IMR-90 (cell line): ENCODE data around the gene MMUT. TPM values are rescaled to one million over a fixed set of nuclear protein-coding genes. Genes with fewer than 3 reads are reported as not detected.

Source experiments
- ATAC-seq: fragments of 200-7000 bp; cut with Tn5 transposase; 2 replicates; pipeline ENCODE4 v1.9.1; 2020; ENCODE audit warnings: low read depth, mild to moderate bottlenecking, moderate library complexity
- BruUV-seq: library from RNA; stranded (reverse); fragments of 400-500 nt; replicated peaks from 2 replicates; lab custom pipeline; 2021; lab: Mats Ljungman, UMichigan
- CTCF ChIA-PET: fragments of 300-600 bp; formaldehyde crosslinking; extraction: SDS; loops from one replicate; lab custom pipeline; 2021; ENCODE audit warnings: antibody characterized with exemption; lab: Yijun Ruan, JAX
- POLR2A ChIA-PET: fragments of 300-600 bp; sonication (Branson Sonifier 250); formaldehyde crosslinking; loops from one replicate; lab custom pipeline; 2022; ENCODE audit warnings: antibody characterized with exemption; ENCODE audit not compliant: unreplicated experiment; lab: Charles Lee
- DNase-seq: peaks from one replicate; pipeline ENCODE4 v3.0.0; 2013
- H2AFZ ChIP-seq: replicated peaks from 2 replicates; pipeline ENCODE3; 2013; ENCODE audit warnings: low read length, mild to moderate bottlenecking; ENCODE audit not compliant: poor library complexity
- H2AK5ac ChIP-seq: 2 replicates; pipeline ENCODE4 v1.6.1; 2013; ENCODE audit warnings: low read depth, low read length, inconsistent platforms
- H2AK9ac ChIP-seq: replicated peaks from 2 replicates; pipeline ENCODE3; 2013; ENCODE audit warnings: mild to moderate bottlenecking, low read depth, low read length, moderate library complexity; ENCODE audit not compliant: poor library complexity
- H2BK120ac ChIP-seq: 2 replicates; pipeline ENCODE4 v1.6.1; 2013; ENCODE audit warnings: low read depth, low read length, inconsistent platforms
- H2BK15ac ChIP-seq: 3 replicates; pipeline ENCODE4 v1.6.1; 2013; ENCODE audit warnings: low read depth, low read length, inconsistent platforms
- H2BK20ac ChIP-seq: 2 replicates; pipeline ENCODE4 v1.6.1; 2013; ENCODE audit warnings: low read depth, mild to moderate bottlenecking, inconsistent platforms, low read length, moderate library complexity
- H2BK5ac ChIP-seq: 2 replicates; pipeline ENCODE4 v1.6.1; 2013; ENCODE audit warnings: mild to moderate bottlenecking, low read depth, low read length, inconsistent platforms; ENCODE audit not compliant: poor library complexity, severe bottlenecking
- H3K14ac ChIP-seq: replicated peaks from 2 replicates; pipeline ENCODE4 v1.6.1; 2013; ENCODE audit warnings: low read depth, low read length, inconsistent platforms
- H3K18ac ChIP-seq: 2 replicates; pipeline ENCODE4 v1.6.1; 2013; ENCODE audit warnings: low read depth, low read length, control low read depth
- H3K23ac ChIP-seq: 2 replicates; pipeline ENCODE4 v1.6.1; 2013; ENCODE audit warnings: low read depth, low read length, inconsistent platforms
- H3K27ac ChIP-seq: 2 replicates; pipeline ENCODE4 v1.5.1; 2013; ENCODE audit warnings: mild to moderate bottlenecking, control low read depth, low read length; ENCODE audit not compliant: insufficient read depth
- H3K27me3 ChIP-seq: 2 replicates; pipeline ENCODE4 v1.6.1; 2013; ENCODE audit warnings: low read length; ENCODE audit not compliant: control insufficient read depth, insufficient read depth
- H3K36me3 ChIP-seq: 2 replicates; pipeline ENCODE4 v1.6.1; 2013; ENCODE audit warnings: low read length, mixed read lengths; ENCODE audit not compliant: control insufficient read depth, insufficient read depth
- H3K4ac ChIP-seq: 2 replicates; pipeline ENCODE4 v1.6.1; 2013; ENCODE audit warnings: low read depth, low read length, inconsistent platforms
- H3K4me1 ChIP-seq: 2 replicates; pipeline ENCODE4 v1.6.1; 2013; ENCODE audit warnings: low read length, mixed read lengths; ENCODE audit not compliant: control insufficient read depth, insufficient read depth
- H3K4me2 ChIP-seq: 2 replicates; pipeline ENCODE4 v1.6.1; 2013; ENCODE audit warnings: low read depth, mild to moderate bottlenecking, control low read depth, low read length, moderate library complexity
- H3K4me3 ChIP-seq: 2 replicates; pipeline ENCODE4 v1.5.1; 2013; ENCODE audit warnings: low read depth, mild to moderate bottlenecking, control low read depth, low read length, moderate library complexity; ENCODE audit not compliant: insufficient read depth
- H3K56ac ChIP-seq: 2 replicates; pipeline ENCODE4 v1.6.1; 2013; ENCODE audit warnings: low read length, inconsistent platforms; ENCODE audit not compliant: insufficient read depth; ENCODE audit errors: extremely low read depth
- H3K79me1 ChIP-seq, 2 experiments: 2 replicates each; pipeline ENCODE4 v1.6.1; 2013; ENCODE audit warnings: low read length in 2 of 2, inconsistent platforms in 1 of 2, low read depth in 1 of 2
- H3K9ac ChIP-seq: 2 replicates; pipeline ENCODE4 v1.6.1; 2013; ENCODE audit warnings: low read depth, low read length, control low read depth
- H3K9me1 ChIP-seq: 2 replicates; pipeline ENCODE4 v1.6.1; 2013; ENCODE audit warnings: low read length, inconsistent platforms; ENCODE audit not compliant: insufficient read depth
- H3K9me3 ChIP-seq: 2 replicates; pipeline ENCODE4 v1.6.1; 2013; ENCODE audit warnings: low read length; ENCODE audit not compliant: control insufficient read depth, insufficient read depth
- H4K20me1 ChIP-seq: 2 replicates; pipeline ENCODE4 v1.6.1; 2013; ENCODE audit warnings: low read length, inconsistent platforms; ENCODE audit not compliant: insufficient read depth
- H4K5ac ChIP-seq: 2 replicates; pipeline ENCODE4 v1.6.1; 2013; ENCODE audit warnings: mild to moderate bottlenecking, low read depth, low read length, control low read depth
- H4K8ac ChIP-seq, 2 experiments: 2 replicates each; pipeline ENCODE4 v1.6.1; 2013; ENCODE audit warnings: low read depth in 2 of 2, low read length in 2 of 2, control low read depth in 1 of 2, inconsistent platforms in 1 of 2
- H4K91ac ChIP-seq: 2 replicates; pipeline ENCODE4 v1.6.1; 2013; ENCODE audit warnings: low read depth, low read length, inconsistent platforms; ENCODE audit not compliant: insufficient read depth
- BHLHE40 ChIP-seq: fragments of 150-350 bp; IDR thresholded peaks from 2 replicates; pipeline ENCODE4 v1.6.1; 2016; ENCODE audit warnings: mild to moderate bottlenecking, low read depth, low read length
- CEBPB ChIP-seq: IDR thresholded peaks from 2 replicates; pipeline ENCODE4 v1.6.1; 2012; ENCODE audit warnings: low read depth, low read length, improper control_type of control experiment
- CHD1 ChIP-seq: IDR thresholded peaks from 2 replicates; pipeline ENCODE4 v1.6.1; 2012; ENCODE audit warnings: low read depth, low read length, improper control_type of control experiment
- CTCF ChIP-seq: conservative IDR thresholded peaks from 2 replicates; pipeline ENCODE4 v1.5.1; 2012; ENCODE audit warnings: mild to moderate bottlenecking, low read depth, low read length, improper control_type of control experiment
- FOS ChIP-seq: fragments of 150-350 bp; IDR thresholded peaks from 2 replicates; pipeline ENCODE4 v1.6.1; 2016; ENCODE audit warnings: low read depth, low read length
- MAZ ChIP-seq: IDR thresholded peaks from 2 replicates; pipeline ENCODE4 v1.6.1; 2012; ENCODE audit warnings: low read depth, mild to moderate bottlenecking, low read length, improper control_type of control experiment, moderate library complexity, borderline replicate concordance
- MXI1 ChIP-seq: IDR thresholded peaks from 2 replicates; pipeline ENCODE4 v1.6.1; 2012; ENCODE audit warnings: low read depth, mild to moderate bottlenecking, low read length, moderate library complexity, borderline replicate concordance
- NFE2L2 ChIP-seq: fragments of 150-350 bp; IDR thresholded peaks from 2 replicates; pipeline ENCODE4 v1.6.1; 2016; ENCODE audit warnings: low read depth, mild to moderate bottlenecking, low read length
- POLR2A ChIP-seq: IDR thresholded peaks from 2 replicates; pipeline ENCODE4 v1.6.1; 2012; ENCODE audit warnings: mild to moderate bottlenecking, low read depth, low read length
- RAD21 ChIP-seq: IDR thresholded peaks from 2 replicates; pipeline ENCODE4 v1.6.1; 2012; ENCODE audit warnings: low read length, improper control_type of control experiment
- RFX5 ChIP-seq: IDR thresholded peaks from 2 replicates; pipeline ENCODE4 v1.8.0; 2012; ENCODE audit warnings: low read depth, mild to moderate bottlenecking, low read length, moderate library complexity
- WGBS, 2 experiments: methylation state at CpG; one replicate each; pipeline versions ENCODE4 v1.1.5 to v1.1.7; 2013; ENCODE audit warnings: missing lambda C conversion rate in 2 of 2; ENCODE audit not compliant: insufficient read length in 1 of 2; ENCODE audit errors: extremely low coverage in 2 of 2; 5-methylcytosine and 5-hydroxymethylcytosine counted together
- dilution Hi-C: fragments of 300-500 bp; cut with HindIII; formaldehyde crosslinking; loops from one replicate; pipeline ENCODE4 v1.14.3; 2018; ENCODE audit warnings: low sequenced_read_pairs; ENCODE audit not compliant: unreplicated experiment
- in situ Hi-C: fragments of 300-500 bp; cut with MboI; formaldehyde crosslinking; loops from 3 replicates; pipeline ENCODE4 v1.14.3; 2019; ENCODE audit warnings: low sequenced_read_pairs, inconsistent platforms, mixed read lengths
- intact Hi-C: fragments of 100-400 bp; cut with micrococcal nuclease; formaldehyde crosslinking; loops from 2 replicates; pipeline ENCODE4 v1.10.0; 2022
- polyA plus RNA-seq, 3 experiments: library from polyadenylated mRNA; depleted of rRNA; stranded (reverse); fragments of >200 nt; gene quantifications; 2 replicates each; pipeline ENCODE4 v1.2.3, GENCODE V29; 2012; ENCODE audit warnings: low replicate concordance in 1 of 3
- total RNA-seq: library from RNA; depleted of rRNA; stranded (reverse); fragments of >200 nt; gene quantifications from 2 replicates; pipeline ENCODE4 v1.2.3, GENCODE V29; 2012
- TF ChIP-seq, protein P1 (sequence below): fragments of 150-350 bp; IDR thresholded peaks from 2 replicates; pipeline ENCODE4 v1.6.1; 2017; ENCODE audit warnings: mild to moderate bottlenecking, antibody characterized with exemption, low read length, low read depth
- TF ChIP-seq, protein P2 (sequence below): fragments of 150-350 bp; IDR thresholded peaks from 2 replicates; pipeline ENCODE4 v1.6.1; 2016; ENCODE audit warnings: low read depth, mild to moderate bottlenecking, low read length, moderate library complexity, borderline replicate concordance

The MMUT gene
- total and polyA plus RNA-seq, 2 of the 4 experiments (the other 2 are of a cell fraction): 10.6 to 11.7 TPM

DNA sequence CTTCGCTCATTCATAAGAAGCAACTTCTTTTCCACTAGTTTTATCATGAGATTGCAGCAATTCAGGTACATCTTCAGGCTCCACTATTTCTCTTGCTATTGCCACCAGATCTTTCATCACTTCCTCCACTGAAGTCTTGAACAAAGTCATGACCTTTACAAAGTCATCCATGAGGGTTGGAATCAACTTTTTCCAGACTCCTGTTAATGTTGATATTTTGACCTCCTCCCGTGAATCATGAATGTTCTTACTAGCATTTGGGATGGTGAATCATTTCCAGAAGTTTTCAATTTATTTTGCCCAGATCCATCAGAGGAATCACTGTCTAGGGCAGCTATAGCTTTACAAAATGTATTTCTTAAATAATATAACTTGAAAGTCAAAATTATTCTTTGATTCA is 1.6 kb upstream of the MMUT start:
- TF ChIP-seq CEBPB (no peak), FOS (no peak), CHD1 (no peak), POLR2A (no peak), RFX5 (no peak), BHLHE40 (no peak), RAD21 (no peak), CTCF (no peak), MAZ (no peak), NFE2L2 (no peak), MXI1 (no peak)
- TF ChIP-seq, protein P1, sequence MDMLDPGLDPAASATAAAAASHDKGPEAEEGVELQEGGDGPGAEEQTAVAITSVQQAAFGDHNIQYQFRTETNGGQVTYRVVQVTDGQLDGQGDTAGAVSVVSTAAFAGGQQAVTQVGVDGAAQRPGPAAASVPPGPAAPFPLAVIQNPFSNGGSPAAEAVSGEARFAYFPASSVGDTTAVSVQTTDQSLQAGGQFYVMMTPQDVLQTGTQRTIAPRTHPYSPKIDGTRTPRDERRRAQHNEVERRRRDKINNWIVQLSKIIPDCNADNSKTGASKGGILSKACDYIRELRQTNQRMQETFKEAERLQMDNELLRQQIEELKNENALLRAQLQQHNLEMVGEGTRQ: no peak
- TF ChIP-seq, protein P2, sequence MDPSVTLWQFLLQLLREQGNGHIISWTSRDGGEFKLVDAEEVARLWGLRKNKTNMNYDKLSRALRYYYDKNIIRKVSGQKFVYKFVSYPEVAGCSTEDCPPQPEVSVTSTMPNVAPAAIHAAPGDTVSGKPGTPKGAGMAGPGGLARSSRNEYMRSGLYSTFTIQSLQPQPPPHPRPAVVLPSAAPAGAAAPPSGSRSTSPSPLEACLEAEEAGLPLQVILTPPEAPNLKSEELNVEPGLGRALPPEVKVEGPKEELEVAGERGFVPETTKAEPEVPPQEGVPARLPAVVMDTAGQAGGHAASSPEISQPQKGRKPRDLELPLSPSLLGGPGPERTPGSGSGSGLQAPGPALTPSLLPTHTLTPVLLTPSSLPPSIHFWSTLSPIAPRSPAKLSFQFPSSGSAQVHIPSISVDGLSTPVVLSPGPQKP: no peak
- H3K36me3 ChIP-seq: no peaks in the 10 kb centered on the region
- no peaks in the 10 kb centered on the region for H3K9me3 ChIP-seq
- H3K14ac ChIP-seq: no peak overlapping the region
- DNase-seq (no peak), ATAC-seq (no peak)
- in situ Hi-C loops: no loop called here
- H3K9me1 ChIP-seq: no peaks in the 10 kb centered on the region
- no peak overlapping the region for H2BK120ac ChIP-seq
- no peak overlapping the region for H4K5ac ChIP-seq
- BruUV-seq: no TSS peak
- no peak overlapping the region for H4K91ac ChIP-seq
- H3K23ac ChIP-seq: no peak overlapping the region
- no peak overlapping the region for H3K18ac ChIP-seq
- H2AFZ ChIP-seq: no peak overlapping the region
- no peak overlapping the region for H2AK5ac ChIP-seq
- ChIA-PET CTCF (no interaction called here), POLR2A (interaction anchor here (0.6 kb wide), 1 partner anchor 1574 kb away, joined by 3 read pairs; no protein-coding TSS in a partner anchor)
- no peak overlapping the region for H2AK9ac ChIP-seq
- intact Hi-C loops: no loop called here
- H4K8ac ChIP-seq: no peak overlapping the region
- dilution Hi-C loops: no loop called here
- H4K20me1 ChIP-seq: no peaks in the 10 kb centered on the region
- no peak overlapping the region for H3K4me3 ChIP-seq
- 100% methylated on average over 1 of the region's 2 CpGs; no CpG with 5 or more reads in 1 of the 2 experiments for WGBS, 2 experiments
- H3K27me3 ChIP-seq: no peaks in the 10 kb centered on the region
- no peak overlapping the region for H3K4ac ChIP-seq
- H3K9ac ChIP-seq: no peak overlapping the region
- H2BK15ac ChIP-seq: no peak overlapping the region
- H2BK5ac ChIP-seq: no peak overlapping the region
- no peaks in the 10 kb centered on the region; the same call in 1 of the 2 replicates for H3K4me1 ChIP-seq
- peaks cover 34 to 37% of the 10 kb centered on the region in 2 experiments for H3K79me1 ChIP-seq
- no peak overlapping the region for H3K27ac ChIP-seq
- no peak overlapping the region for H3K56ac ChIP-seq
- H2BK20ac ChIP-seq: no peak overlapping the region
- H3K4me2 ChIP-seq: no peak overlapping the region
